ENCODE data around the gene PELO. TPM values are rescaled to one million over a fixed set of nuclear protein-coding genes. Genes with fewer than 3 reads are reported as not detected.

Gene PELO
- total and polyA plus RNA-seq, 9 of the 15 experiments (the other 6 are each of a cell fraction or from before 2014, with no cell fraction given): 5.8 to 14.6 (median 9.6) TPM

- no peak for TF ChIP-seq RNF219 (CRISPR knock-in tag; IDR thresholded peaks at IDR 0.05)
- no peak for TF ChIP-seq ZNF778 (CRISPR knock-in tag; IDR thresholded peaks at IDR 0.05)
- no peak for TF ChIP-seq FOXP1 (CRISPR knock-in tag; IDR thresholded peaks at IDR 0.05)
- no peak for TF ChIP-seq ZNF347 (CRISPR knock-in tag; IDR thresholded peaks at IDR 0.05; ENCODE audit: low read depth)
- no peak for TF ChIP-seq FUS (optimal IDR thresholded peaks at IDR 0.05; ENCODE audit: low read depth, low read length)
- no peak for TF ChIP-seq KAT2B (IDR thresholded peaks at IDR 0.05; ENCODE audit: low read depth, low read length)
- TF ChIP-seq VEZF1 (CRISPR knock-in tag; IDR thresholded peaks at IDR 0.05): no peak
Measured at GRCh38 chr5:52798938-52799337, 11.2 kb downstream of the PELO start (continued).
